Keratinocyte (primary cell): ENCODE data around the gene AP4S1. TPM values are rescaled to one million over a fixed set of nuclear protein-coding genes. Genes with fewer than 3 reads are reported as not detected.

Source experiments
- DNase-seq: peaks from one replicate; pipeline ENCODE4 v3.0.0-alpha.2; 2011; ENCODE audit warnings: low read depth, missing footprints, low spot score
- FAIRE-seq: peaks from 2 replicates; lab custom pipeline; 2011; peaks lifted over from hg19 to GRCh38; lab: Jason Lieb, UNC
- H2AFZ ChIP-seq: 2 replicates; pipeline ENCODE4 v1.6.0; 2012; ENCODE audit warnings: low read length, control low read depth, inconsistent platforms; ENCODE audit not compliant: control insufficient read depth
- H3K27ac ChIP-seq: 2 replicates; pipeline ENCODE4 v1.5.1; 2011; ENCODE audit warnings: low read length; ENCODE audit not compliant: control insufficient read depth, insufficient read depth
- H3K27me3 ChIP-seq: 3 replicates; pipeline ENCODE4 v1.6.0; 2011; ENCODE audit warnings: low read length; ENCODE audit not compliant: control insufficient read depth, insufficient read depth; ENCODE audit errors: extremely low read depth
- H3K36me3 ChIP-seq, 2 experiments: 2 replicates in 1 of 2; 3 replicates in 1 of 2; pipeline ENCODE4 v1.5.1; 2011; ENCODE audit warnings: low read length in 2 of 2, mild to moderate bottlenecking in 1 of 2; ENCODE audit not compliant: control insufficient read depth in 2 of 2, insufficient read depth in 2 of 2; ENCODE audit errors: extremely low read depth in 1 of 2
- H3K4me1 ChIP-seq: 3 replicates; pipeline ENCODE4 v1.5.1; 2011; ENCODE audit warnings: low read length; ENCODE audit not compliant: control insufficient read depth, insufficient read depth; ENCODE audit errors: extremely low read depth
- H3K4me2 ChIP-seq: 3 replicates; pipeline ENCODE4 v1.6.0; 2011; ENCODE audit warnings: low read depth, low read length; ENCODE audit not compliant: control insufficient read depth, insufficient read depth; ENCODE audit errors: extremely low read depth
- H3K4me3 ChIP-seq, 3 experiments: fragments of 200-600 bp in 1 of 3; sonication (generic) in 1 of 3; 2 replicates in 2 of 3; 3 replicates in 1 of 3; pipeline ENCODE4 v1.5.1; 2011 to 2016; ENCODE audit warnings: low read length in 3 of 3, mild to moderate bottlenecking in 3 of 3, control low read depth in 2 of 3, inconsistent platforms in 1 of 3, low read depth in 1 of 3, mixed read lengths in 1 of 3, mixed run types in 1 of 3, moderate library complexity in 1 of 3; ENCODE audit not compliant: control insufficient read depth in 2 of 3, insufficient read depth in 2 of 3; ENCODE audit errors: extremely low read depth in 1 of 3
- H3K79me2 ChIP-seq: 2 replicates; pipeline ENCODE4 v1.6.0; 2012; ENCODE audit warnings: low read length; ENCODE audit not compliant: control insufficient read depth, insufficient read depth
- H3K9ac ChIP-seq: 3 replicates; pipeline ENCODE4 v1.6.0; 2011; ENCODE audit warnings: low read length; ENCODE audit not compliant: control insufficient read depth, insufficient read depth; ENCODE audit errors: extremely low read depth
- H3K9me1 ChIP-seq: 3 replicates; pipeline ENCODE4 v1.6.0; 2011; ENCODE audit warnings: low read length; ENCODE audit not compliant: control insufficient read depth, insufficient read depth; ENCODE audit errors: extremely low read depth
- H3K9me3 ChIP-seq: 2 replicates; pipeline ENCODE4 v1.5.1; 2012; ENCODE audit warnings: low read depth, low read length; ENCODE audit not compliant: control insufficient read depth
- H4K20me1 ChIP-seq: 3 replicates; pipeline ENCODE4 v1.6.0; 2011; ENCODE audit warnings: low read length; ENCODE audit not compliant: control insufficient read depth, insufficient read depth; ENCODE audit errors: extremely low read depth
- CTCF ChIP-seq, 3 experiments: IDR thresholded peaks in 1 of 3; conservative IDR thresholded peaks in 1 of 3; optimal IDR thresholded peaks in 1 of 3; 2 replicates in 2 of 3; 3 replicates in 1 of 3; pipeline versions ENCODE3 to v1.5.1; 2011; ENCODE audit warnings: low read length in 3 of 3, mild to moderate bottlenecking in 3 of 3, moderate library complexity in 2 of 3, control low read depth in 1 of 3, inconsistent platforms in 1 of 3; ENCODE audit not compliant: insufficient read depth in 2 of 3; ENCODE audit errors: extremely low read depth in 1 of 3
- EZH2 ChIP-seq: IDR thresholded peaks from one replicate; pipeline ENCODE4 v1.6.1; 2012; ENCODE audit warnings: inconsistent platforms, mild to moderate bottlenecking, low read length, moderate library complexity
- dilution Hi-C: fragments of 300-500 bp; cut with MboI; formaldehyde crosslinking; loops from one replicate; pipeline ENCODE4 v1.7.0; 2020; ENCODE audit warnings: low sequenced_read_pairs; ENCODE audit not compliant: extremely low pct_ligation_motif_present
- polyA plus RNA-seq, 5 experiments: library from polyadenylated mRNA; depleted of rRNA in 3 of 5; stranded (reverse) in 3 of 5; stranded (forward) in 1 of 5; unstranded in 1 of 5; fragments of >200 nt; gene quantifications; 1 replicate in 1 of 5; 2 replicates in 3 of 5; 3 replicates in 1 of 5; pipeline versions ENCODE4 v1.2.1 to v1.2.3, GENCODE V29; 2011 to 2012; ENCODE audit warnings: missing spikeins in 2 of 5, low read depth in 1 of 5, low replicate concordance in 1 of 5

AP4S1 gene
- polyA plus RNA-seq, 1 donor (not counting 4 experiments of a cell fraction or from before 2014, with no cell fraction given) = 6.2 TPM

GRCh38 chr14:30982533-30982932, 42.9 kb upstream of the AP4S1 start:
- Histone ChIP-seq H3K9me1 (no peaks in the 10 kb centered on the region), H2AFZ (no peak overlapping the region), H3K79me2 (peaks cover 90% of the 10 kb centered on the region), H3K4me1 (no peaks in the 10 kb centered on the region), H3K4me3 (no peak overlapping the region), H3K4me2 (no peak overlapping the region), H3K27ac (no peak overlapping the region), H4K20me1 (no peaks in the 10 kb centered on the region), H3K9ac (no peak overlapping the region), H3K9me3 (no peaks in the 10 kb centered on the region), H3K27me3 (no peaks in the 10 kb centered on the region), H3K36me3 (no peaks in the 10 kb centered on the region)
- FAIRE-seq (no peak), DNase-seq (no peak)
- TF ChIP-seq EZH2 = no peak
- TF ChIP-seq CTCF (optimal IDR thresholded peaks at IDR 0.05 in 1 of 3, IDR thresholded peaks at IDR 0.05 in 1 of 3, conservative IDR thresholded peaks at IDR 0.05 in 1 of 3; ENCODE audit: extremely low read depth in 1 of 3, insufficient read depth in 2 of 3, low read length in 3 of 3) = no peak
- dilution Hi-C loops = no loop called here

- DNase-seq (no peak), FAIRE-seq (no peak)
- Histone ChIP-seq H3K4me1 (no peaks in the 10 kb centered on the region), H3K4me3 (no peak overlapping the region), H3K4me2 (no peak overlapping the region), H3K36me3 (no peaks in the 10 kb centered on the region), H3K27me3 (no peaks in the 10 kb centered on the region), H4K20me1 (no peaks in the 10 kb centered on the region), H3K79me2 (peaks cover 90% of the 10 kb centered on the region), H3K9me1 (no peaks in the 10 kb centered on the region), H3K9me3 (no peaks in the 10 kb centered on the region), H3K9ac (no peak overlapping the region), H3K27ac (no peak overlapping the region), H2AFZ (no peak overlapping the region)
- TF ChIP-seq CTCF (optimal IDR thresholded peaks at IDR 0.05 in 1 of 3, IDR thresholded peaks at IDR 0.05 in 1 of 3, conservative IDR thresholded peaks at IDR 0.05 in 1 of 3; ENCODE audit: extremely low read depth in 1 of 3, insufficient read depth in 2 of 3, low read length in 3 of 3) (no peak), EZH2 (no peak)
- dilution Hi-C loops = no loop called here
Measured at GRCh38 chr14:30983858-30984257, 41.6 kb upstream of the AP4S1 start.
